GM12878 (cell line): ENCODE results near the gene MACROD2. TPM values are rescaled to one million over a fixed set of nuclear protein-coding genes. Genes with fewer than 3 reads are reported as not detected.

Source experiments
- ATAC-seq: fragments of 200-7000 bp; cut with Tn5 transposase; 3 replicates; pipeline ENCODE4 v1.9.1; 2020; ENCODE audit warnings: mild to moderate bottlenecking, moderate library complexity
- BruUV-seq: library from RNA; stranded (reverse); fragments of 400-500 nt; replicated peaks from 2 replicates; lab custom pipeline; 2021; lab: Mats Ljungman, UMichigan
- CTCF ChIA-PET: fragments of 300-600 bp; sonication (Branson Sonifier 250); formaldehyde crosslinking; extraction: SDS; loops from one replicate; lab custom pipeline; 2021; ENCODE audit warnings: inconsistent platforms; lab: Yijun Ruan, JAX
- POLR2A ChIA-PET: fragments of 350-600 bp; formaldehyde crosslinking; extraction: SDS; loops from one replicate; lab custom pipeline; 2021; ENCODE audit warnings: inconsistent platforms; lab: Charles Lee
- RAD21 ChIA-PET: fragments of 300-600 bp; sonication (Branson Sonifier 250); formaldehyde crosslinking; loops from one replicate; lab custom pipeline; 2023; ENCODE audit warnings: antibody characterized with exemption; ENCODE audit not compliant: unreplicated experiment; lab: Charles Lee
- SMC1A ChIA-PET: fragments of 300-600 bp; sonication (Branson Sonifier 250); formaldehyde crosslinking; loops from one replicate; lab custom pipeline; 2023; ENCODE audit not compliant: unreplicated experiment, uncharacterized antibody; lab: Charles Lee
- DNase-seq: peaks from one replicate; pipeline ENCODE4 v3.0.0-alpha.2; 2011; ENCODE audit warnings: low read depth, low spot score
- FAIRE-seq: peaks from 3 replicates; lab custom pipeline; 2011; peaks lifted over from hg19 to GRCh38; lab: Jason Lieb, UNC
- H2AFZ ChIP-seq: 2 replicates; pipeline ENCODE4 v1.6.0; 2011; ENCODE audit warnings: low read depth, low read length, control low read depth; ENCODE audit not compliant: control insufficient read depth
- H3K27ac ChIP-seq: 2 replicates; pipeline ENCODE4 v1.5.1; 2011; ENCODE audit warnings: control low read depth; ENCODE audit not compliant: control insufficient read depth, insufficient read depth
- H3K27me3 ChIP-seq, 2 experiments: replicated peaks in 1 of 2; 2 replicates each; pipeline versions ENCODE4 v1.6.0 to v1.6.1; 2011; ENCODE audit warnings: low read length in 1 of 2; ENCODE audit not compliant: control insufficient read depth in 2 of 2, insufficient read depth in 2 of 2
- H3K36me3 ChIP-seq, 2 experiments: 2 replicates each; pipeline ENCODE4 v1.5.1; 2011; ENCODE audit warnings: low read length in 1 of 2; ENCODE audit not compliant: control insufficient read depth in 2 of 2, insufficient read depth in 2 of 2
- H3K4me1 ChIP-seq: 2 replicates; pipeline ENCODE4 v1.6.1; 2011; ENCODE audit warnings: mild to moderate bottlenecking, low read length, moderate library complexity, mixed read lengths; ENCODE audit not compliant: control insufficient read depth, insufficient read depth
- H3K4me2 ChIP-seq: 2 replicates; pipeline ENCODE4 v1.6.0; 2011; ENCODE audit warnings: control low read depth; ENCODE audit not compliant: control insufficient read depth, insufficient read depth
- H3K4me3 ChIP-seq: fragments of 200-600 bp; sonication (generic); 2 replicates; pipeline ENCODE4 v1.5.1; 2016
- H3K79me2 ChIP-seq: 2 replicates; pipeline ENCODE4 v1.6.0; 2011; ENCODE audit warnings: low read length; ENCODE audit not compliant: control insufficient read depth, insufficient read depth
- H3K9ac ChIP-seq: 2 replicates; pipeline ENCODE4 v1.8.0; 2011; ENCODE audit warnings: low read length, control low read depth, mixed read lengths; ENCODE audit not compliant: control insufficient read depth, insufficient read depth
- H3K9me3 ChIP-seq: replicated peaks from 3 replicates; pipeline ENCODE4 v1.5.1; 2011; ENCODE audit warnings: mild to moderate bottlenecking, low read length; ENCODE audit not compliant: control insufficient read depth, insufficient read depth
- H4K20me1 ChIP-seq: 2 replicates; pipeline ENCODE4 v1.6.0; 2011; ENCODE audit not compliant: control insufficient read depth, insufficient read depth
- CEBPB ChIP-seq, 2 experiments: fragments of 150-350 bp in 1 of 2; IDR thresholded peaks; 2 replicates each; pipeline ENCODE4 v1.6.1; 2012 to 2014; ENCODE audit warnings: low read depth in 2 of 2, low read length in 2 of 2, borderline replicate concordance in 1 of 2, inconsistent platforms in 1 of 2
- HCFC1 ChIP-seq: fragments of 150-350 bp; IDR thresholded peaks from 2 replicates; pipeline ENCODE4 v1.6.1; 2014; ENCODE audit warnings: low read length
- NFYA ChIP-seq: IDR thresholded peaks from 2 replicates; pipeline ENCODE4 v1.6.1; 2011; ENCODE audit warnings: low read depth, mild to moderate bottlenecking, low read length, improper control_type of control experiment, borderline replicate concordance
- PAX8 ChIP-seq: fragments of 450-650 bp; IDR thresholded peaks from 2 replicates; pipeline ENCODE4 v1.6.1; 2017; ENCODE audit warnings: mild to moderate bottlenecking, moderate library complexity
- POU2F2 ChIP-seq: IDR thresholded peaks from 3 replicates; pipeline ENCODE4 v1.6.1; 2011; ENCODE audit warnings: low read depth, mild to moderate bottlenecking, low read length, borderline replicate concordance
- RAD21 ChIP-seq: IDR thresholded peaks from 2 replicates; pipeline ENCODE4 v1.6.1; 2011; ENCODE audit warnings: mild to moderate bottlenecking, low read depth, low read length, moderate library complexity; ENCODE audit not compliant: insufficient read depth
- RAD51 ChIP-seq: fragments of 450-650 bp; IDR thresholded peaks from 2 replicates; pipeline ENCODE4 v1.6.1; 2016; ENCODE audit warnings: moderate library complexity, mild to moderate bottlenecking, inconsistent platforms
- SKIL ChIP-seq: fragments of 450-650 bp; IDR thresholded peaks from 2 replicates; pipeline ENCODE4 v1.6.1; 2017; ENCODE audit warnings: mild to moderate bottlenecking, low read depth, inconsistent platforms; ENCODE audit not compliant: poor library complexity, severe bottlenecking
- SMAD5 ChIP-seq: IDR thresholded peaks from 2 replicates; pipeline ENCODE4 v1.6.1; 2016; ENCODE audit warnings: antibody characterized with exemption, low read depth
- ZBTB40 ChIP-seq: fragments of 450-650 bp; IDR thresholded peaks from 2 replicates; pipeline ENCODE4 v1.6.1; 2016; ENCODE audit warnings: mild to moderate bottlenecking, moderate library complexity, borderline replicate concordance
- ZNF274 ChIP-seq: IDR thresholded peaks from one replicate; pipeline ENCODE4 v1.8.0; 2011; ENCODE audit not compliant: insufficient read length, insufficient read depth
- ZSCAN29 ChIP-seq: fragments of 450-650 bp; IDR thresholded peaks from 2 replicates; pipeline ENCODE4 v1.6.1; 2017; ENCODE audit warnings: mild to moderate bottlenecking, moderate library complexity
- in situ Hi-C: fragments of 300-500 bp; cut with MboI; formaldehyde crosslinking; loops from 9 replicates; pipeline ENCODE4 v1.14.3; 2018; ENCODE audit warnings: mixed read lengths
- intact Hi-C: fragments of 100-400 bp; cut with micrococcal nuclease; formaldehyde crosslinking; loops from one replicate; pipeline ENCODE4 v1.14.2; 2022; ENCODE audit not compliant: unreplicated experiment
- polyA plus RNA-seq, 11 experiments: library from polyadenylated mRNA; depleted of rRNA in 4 of 11; unstranded in 6 of 11; stranded (reverse) in 5 of 11; fragments of >200 nt; fragmentation: Nextera tagmentation in 4 of 11; fragmentation: Illumina TruSeq in 1 of 11; extraction: Ambion mirVana in 4 of 11; extraction: Trizol in 1 of 11; gene quantifications; 1 replicate in 1 of 11; 2 replicates in 10 of 11; pipeline versions ENCODE4 v1.2.1 to v1.2.3, GENCODE V29; 2011 to 2016; ENCODE audit warnings: inconsistent platforms in 2 of 11, missing spikeins in 2 of 11, low read depth in 1 of 11
- total RNA-seq, 4 experiments: library from RNA; depleted of rRNA in 3 of 4; stranded (reverse); fragments of >200 nt in 3 of 4; fragmentation: Illumina TruSeq in 1 of 4; extraction: Trizol in 1 of 4; gene quantifications; 2 replicates each; pipeline versions ENCODE4 v1.2.1 to v1.2.3, GENCODE V29; 2013 to 2021

MACROD2 gene
- total and polyA plus RNA-seq, 10 of the 15 experiments (the other 5 are each of a cell fraction or from before 2014, with no cell fraction given): 1.1 to 21.5 (median 2.2) TPM

GRCh38 chr20:14445902-14446301 is 450.6 kb downstream of the MACROD2 start:
- no peaks in the 10 kb centered on the region for H4K20me1 ChIP-seq
- in situ Hi-C loops: no loop called here
- no TSS peak for BruUV-seq
- intact Hi-C loops: no loop called here
- H3K27ac ChIP-seq: no peak overlapping the region
- no peak overlapping the region for H3K9ac ChIP-seq
- H2AFZ ChIP-seq: no peak overlapping the region
- ChIA-PET SMC1A (no interaction called here), POLR2A (no interaction called here), CTCF (no interaction called here), RAD21 (no interaction called here)
- no peaks in the 10 kb centered on the region for H3K79me2 ChIP-seq
- no peaks in the 10 kb centered on the region for H3K9me3 ChIP-seq
- no peak for DNase-seq
- FAIRE-seq: no peak
- TF ChIP-seq SMAD5 (no peak), SKIL (no peak), HCFC1 (no peak), ZBTB40 (no peak), RAD21 (no peak), NFYA (no peak), CEBPB (IDR thresholded peaks at IDR 0.05; ENCODE audit: borderline replicate concordance in 1 of 2, low read depth in 2 of 2, low read length in 2 of 2) (no peak), POU2F2 (no peak), PAX8 (no peak), ZSCAN29 (no peak), RAD51 (no peak), ZNF274 (no peak)
- no peaks in the 10 kb centered on the region for H3K4me1 ChIP-seq
- ATAC-seq: no peak
- H3K4me2 ChIP-seq: no peak overlapping the region
- H3K36me3 ChIP-seq: no peaks in the 10 kb centered on the region
- no peak overlapping the region for H3K4me3 ChIP-seq
- no peaks in the 10 kb centered on the region for H3K27me3 ChIP-seq
